Heart right ventricle (tissue), 16 donors: ENCODE results near the gene ZNF597. TPM values are rescaled to one million over a fixed set of nuclear protein-coding genes. Genes with fewer than 3 reads are reported as not detected.

Experiments
- ATAC-seq, 8 donors: fragments of 200-7000 bp; cut with Tn5 transposase; one replicate each; pipeline ENCODE4 v1.9.1; 2020; ENCODE audit warnings: mild to moderate bottlenecking in 8 of 8, moderate library complexity in 8 of 8, moderate number of reproducible peaks in 1 of 8
- DNase-seq, 2 donors: peaks; one replicate each; pipeline ENCODE4 v3.0.0-alpha.2; 2020
- H3K27ac ChIP-seq, 10 donors: fragments of 200-600 bp; sonication (generic) in 2 of 10; one replicate each; pipeline versions ENCODE4 v1.5.0 to v1.8.0; 2020 to 2022; ENCODE audit warnings: mild to moderate bottlenecking in 3 of 10
- H3K27me3 ChIP-seq, 7 donors: fragments of 200-600 bp; one replicate each; pipeline ENCODE4 v1.8.0; 2021 to 2022; ENCODE audit warnings: mild to moderate bottlenecking in 2 of 7
- H3K36me3 ChIP-seq, 9 donors: fragments of 200-600 bp; sonication (generic) in 1 of 9; one replicate each; pipeline versions ENCODE4 v1.5.0 to v1.8.0; 2020 to 2022; ENCODE audit warnings: mild to moderate bottlenecking in 2 of 9
- H3K4me1 ChIP-seq, 9 donors: fragments of 200-600 bp; sonication (generic) in 1 of 9; one replicate each; pipeline versions ENCODE4 v1.5.0 to v1.8.0; 2020 to 2022; ENCODE audit warnings: mild to moderate bottlenecking in 4 of 9
- H3K4me3 ChIP-seq, 10 donors: fragments of 200-600 bp; sonication (generic) in 2 of 10; one replicate each; pipeline versions ENCODE4 v1.5.0 to v1.8.0; 2020 to 2022; ENCODE audit warnings: mild to moderate bottlenecking in 7 of 10, moderate library complexity in 2 of 10
- H3K9me3 ChIP-seq, 11 donors: fragments of 200-600 bp in 10 of 11; sonication (generic) in 2 of 11; one replicate each; pipeline versions ENCODE4 v1.5.0 to v1.8.0; 2013 to 2022; ENCODE audit warnings: mild to moderate bottlenecking in 2 of 11, control low read depth in 1 of 11, moderate library complexity in 1 of 11
- WGBS, 2 donors: extraction: QIAGEN DNeasy Blood & Tissue Kit; methylation state at CpG; one replicate each; pipeline ENCODE4 v1.1.7; 2013; ENCODE audit warnings: inconsistent platforms in 1 of 2; 5-methylcytosine and 5-hydroxymethylcytosine counted together
- intact Hi-C, 10 donors: fragments of 100-400 bp; cut with DNase I; formaldehyde crosslinking; loops; one replicate each; pipeline versions ENCODE4 v1.11.1 to v1.14.2; 2022
- polyA plus RNA-seq, 2 donors: library from polyadenylated mRNA; stranded (reverse); fragments of 200-250 nt; gene quantifications; one replicate each; pipeline ENCODE4 v1.2.3, GENCODE V29; 2013
- total RNA-seq, 10 donors: library from RNA; stranded (reverse); fragmentation: NEBNext Ultra II Directional in 3 of 10; extraction: Animal tissue kit (Norgen Biotek cat#: 25700) in 3 of 10; gene quantifications; one replicate each; pipeline versions ENCODE4 v1.2.1 to v1.2.4, GENCODE V29; 2021 to 2023
- TF ChIP-seq, protein P1 (sequence below), 9 donors: fragments of 200-600 bp; sonication (generic) in 2 of 9; IDR thresholded peaks; one replicate each; pipeline versions ENCODE4 v1.5.0 to v1.8.0; 2021 to 2022; ENCODE audit warnings: antibody characterized with exemption in 9 of 9, mild to moderate bottlenecking in 5 of 9, moderate library complexity in 1 of 9
- donor health status: Arrhythmogenic right ventricular cardiomyopathy.
- donor health status: ischemic (EF 13 %, LVEDD 7.1; RV severe dilation, severe dysfunction).
- donor health status: healthy with polysubstance abuse.
- donor health status: DM: no; HTN: yes; CAD: no.
- donor health status: DM: no; HTN: no; CAD: no.
- donor health status: ischemic (EF 25% LVEDD 6.9; RV normal size, moderate dysfunction).
- donor health status: ischemic (EF 25% LVEDD 5.7; RV mildly dilated, moderate dysfunction).
- donor health status: healthy.
- donor health status: DM: yes; HTN: yes; CAD: no.
- donor health status: Ischemic cardiomyopathy.
- donor health status: ischemic (EF 35%, LVEDD 5.7; RV mildly dilated, moderate dysfunction).
- donor health status: nonischemic (EF 11% LVEDD 7.7; RV severe dilation, severe dysfunction).
- donor health status: DM: yes; HTN: yes; CAD: no.
- donor health status: PGD.
- donor health status: ischemic (EF 29% LVEDD 5.4; RV normal size, mild dysfunction).
- donor health status: nonischemic (EF 23%, LVEDD 6.1; RV moderate dilation, normal function).

ZNF597 gene
- total and polyA plus RNA-seq, 12 donors = 0.73 to 2.4 (median 1.6) TPM

- intact Hi-C loops = no loop called here
- DNase-seq = no peak
- Histone ChIP-seq H3K4me1 (peaks cover 0 to 18% (median 7%) of the 10 kb centered on the region in 9 donors), H3K27ac (peak overlapping the region in 7 of 10 donors; percentile 7 to 44 (median 25)), H3K4me3 (no peak overlapping the region), H3K27me3 (no peaks in the 10 kb centered on the region), H3K36me3 (peaks cover 0 to 97% (median 51%) of the 10 kb centered on the region in 9 donors), H3K9me3 (no peaks in the 10 kb centered on the region)
- WGBS, 2 donors = 79 to 84% methylated on average over 32 of the region's 32 CpGs
- TF ChIP-seq, protein P1, sequence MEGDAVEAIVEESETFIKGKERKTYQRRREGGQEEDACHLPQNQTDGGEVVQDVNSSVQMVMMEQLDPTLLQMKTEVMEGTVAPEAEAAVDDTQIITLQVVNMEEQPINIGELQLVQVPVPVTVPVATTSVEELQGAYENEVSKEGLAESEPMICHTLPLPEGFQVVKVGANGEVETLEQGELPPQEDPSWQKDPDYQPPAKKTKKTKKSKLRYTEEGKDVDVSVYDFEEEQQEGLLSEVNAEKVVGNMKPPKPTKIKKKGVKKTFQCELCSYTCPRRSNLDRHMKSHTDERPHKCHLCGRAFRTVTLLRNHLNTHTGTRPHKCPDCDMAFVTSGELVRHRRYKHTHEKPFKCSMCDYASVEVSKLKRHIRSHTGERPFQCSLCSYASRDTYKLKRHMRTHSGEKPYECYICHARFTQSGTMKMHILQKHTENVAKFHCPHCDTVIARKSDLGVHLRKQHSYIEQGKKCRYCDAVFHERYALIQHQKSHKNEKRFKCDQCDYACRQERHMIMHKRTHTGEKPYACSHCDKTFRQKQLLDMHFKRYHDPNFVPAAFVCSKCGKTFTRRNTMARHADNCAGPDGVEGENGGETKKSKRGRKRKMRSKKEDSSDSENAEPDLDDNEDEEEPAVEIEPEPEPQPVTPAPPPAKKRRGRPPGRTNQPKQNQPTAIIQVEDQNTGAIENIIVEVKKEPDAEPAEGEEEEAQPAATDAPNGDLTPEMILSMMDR (IDR thresholded peaks at IDR 0.05) = no peak
- peak in 4 of 8 donors; percentile 21 to 41 (median 32) for ATAC-seq
These were observed 38.7 kb upstream of the ZNF597 start for GRCh38 chr16:3481696-3482658.

DNA sequence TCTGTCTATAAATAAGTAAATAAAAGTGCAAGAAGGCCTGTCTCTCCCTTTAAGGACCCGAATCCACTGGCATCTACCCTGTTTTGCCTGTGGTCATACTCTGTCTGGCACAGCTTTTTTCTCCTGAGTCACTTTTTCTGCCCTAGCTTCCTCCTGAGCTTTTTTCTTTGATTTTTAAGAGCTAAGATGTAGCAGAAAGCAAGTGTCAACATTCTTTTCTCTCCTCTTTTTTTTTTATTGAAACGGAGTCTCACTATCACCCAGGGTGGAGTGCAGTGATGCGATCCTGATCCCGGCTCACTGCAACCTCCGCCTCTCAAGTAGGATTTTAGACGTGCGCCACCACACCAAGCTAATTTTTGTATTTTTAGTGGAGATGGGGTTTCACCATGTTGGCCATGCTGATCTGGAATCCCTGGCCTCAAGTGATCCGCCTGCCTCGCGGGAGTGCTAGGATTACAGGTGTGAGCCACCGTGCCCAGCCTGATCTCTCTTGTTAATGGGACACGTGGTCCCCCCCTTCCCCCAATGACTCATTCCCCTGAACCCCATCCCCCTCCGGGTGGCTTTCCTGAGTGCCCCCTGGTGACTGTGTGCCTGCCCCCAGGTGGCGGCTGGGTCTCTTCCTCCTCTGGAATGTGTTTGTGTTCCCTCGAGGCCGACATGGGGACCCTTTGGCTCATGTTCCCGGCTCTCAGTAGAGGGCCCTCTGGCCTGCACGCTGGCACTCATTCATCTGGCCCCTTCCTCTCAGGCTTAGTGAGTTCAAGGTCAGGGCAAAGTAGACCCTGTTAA is 37.8 kb upstream of the ZNF597 start:
- DNase-seq = no peak

DNA sequence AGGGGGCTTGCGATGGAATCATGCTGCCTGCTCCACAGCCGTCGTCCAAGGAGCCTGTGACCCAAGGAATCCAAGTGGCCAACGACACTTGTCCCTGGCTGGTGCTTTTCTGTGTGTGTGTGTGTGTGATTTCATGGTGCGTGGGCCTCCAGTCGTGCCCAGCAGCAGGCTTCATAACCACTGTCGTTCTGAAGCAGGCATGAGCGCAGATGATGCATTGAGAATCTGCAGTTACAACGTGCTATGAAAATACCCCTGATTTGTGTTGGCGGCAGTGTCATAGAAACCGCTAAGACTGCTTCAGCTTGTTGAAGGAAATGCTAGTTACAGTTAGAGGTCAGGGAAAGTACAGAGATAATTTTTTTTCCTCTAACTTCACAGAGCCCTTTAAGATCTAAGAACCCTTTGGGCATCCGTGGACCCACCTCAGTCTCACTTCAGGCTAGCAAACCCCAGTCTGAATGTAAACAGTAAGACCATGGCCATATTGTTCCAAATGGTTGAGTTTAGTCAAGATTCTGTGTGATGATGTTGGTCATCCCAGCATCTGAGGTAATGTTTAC is 36.4 kb upstream of the ZNF597 start:
- TF ChIP-seq, protein P1 (IDR thresholded peaks at IDR 0.05) = no peak
- DNase-seq (no peak), ATAC-seq (no peak)
- Histone ChIP-seq H3K4me1 (peaks cover 0 to 34% (median 18%) of the 10 kb centered on the region in 9 donors), H3K4me3 (no peak overlapping the region), H3K9me3 (no peaks in the 10 kb centered on the region), H3K27me3 (no peaks in the 10 kb centered on the region), H3K36me3 (peaks cover 0 to 85% (median 34%) of the 10 kb centered on the region in 9 donors), H3K27ac (no peak overlapping the region)
- intact Hi-C loops = no loop called here
- WGBS, 2 donors = 83 to 87% methylated on average over 12 of the region's 12 CpGs

More for the DNA sequence above, 37.8 kb upstream of the ZNF597 start:
- H3K27ac ChIP-seq = peak overlapping the region in 7 of 10 donors; percentile 7 to 44 (median 25)
- TF ChIP-seq, protein P1 (IDR thresholded peaks at IDR 0.05) = no peak
- WGBS, 2 donors = 52 to 61% methylated on average over 18 of the region's 18 CpGs
- ATAC-seq = peak in 6 of 8 donors; percentile 12 to 45 (median 21)
- peaks cover 0 to 23% (median 14%) of the 10 kb centered on the region in 9 donors for H3K4me1 ChIP-seq
- intact Hi-C loops = no loop called here
- no peak overlapping the region for H3K4me3 ChIP-seq
- H3K9me3 ChIP-seq = no peaks in the 10 kb centered on the region
- H3K36me3 ChIP-seq = peaks cover 0 to 97% (median 48%) of the 10 kb centered on the region in 9 donors
- no peaks in the 10 kb centered on the region for H3K27me3 ChIP-seq
